Loucy (cell line): ENCODE results near the gene HDHD5.
"Not testable (repeated sequence)": the region's sequence is repeated elsewhere in the genome, so short reads cannot be mapped to it uniquely, and the experiment has no call there.

Experiments used
- H2AFZ ChIP-seq: fragments of 200-600 bp; sonication (generic); 2 replicates; pipeline ENCODE4 v1.6.0; 2016; ENCODE audit warnings: antibody characterized with exemption, mild to moderate bottlenecking, low read length, moderate library complexity
- H3F3A ChIP-seq: fragments of 200-600 bp; 2 replicates; pipeline ENCODE4 v1.6.0; 2016; ENCODE audit warnings: antibody characterized with exemption, low read depth, mild to moderate bottlenecking
- H3K27me3 ChIP-seq: fragments of 200-600 bp; sonication (generic); 2 replicates; pipeline ENCODE4 v1.6.1; 2014; ENCODE audit warnings: low read length, mild to moderate bottlenecking; ENCODE audit not compliant: insufficient read depth, poor library complexity, severe bottlenecking
- H3K36me3 ChIP-seq: fragments of 200-600 bp; sonication (generic); 2 replicates; pipeline ENCODE4 v1.6.1; 2016; ENCODE audit warnings: low read length; ENCODE audit not compliant: insufficient read depth
- H3K4me1 ChIP-seq: fragments of 200-600 bp; sonication (generic); 2 replicates; pipeline ENCODE4 v1.5.1; 2014; ENCODE audit warnings: low read length, mild to moderate bottlenecking; ENCODE audit not compliant: insufficient read depth, poor library complexity, severe bottlenecking
- H3K4me2 ChIP-seq: fragments of 200-600 bp; sonication (generic); 2 replicates; pipeline ENCODE4 v1.6.0; 2014; ENCODE audit warnings: antibody characterized with exemption, low read length, low read depth, mild to moderate bottlenecking; ENCODE audit not compliant: poor library complexity, severe bottlenecking
- H3K4me3 ChIP-seq: fragments of 200-600 bp; sonication (generic); 2 replicates; pipeline ENCODE4 v1.5.1; 2014; ENCODE audit warnings: low read length, mild to moderate bottlenecking, mixed read lengths; ENCODE audit not compliant: poor library complexity, severe bottlenecking
- H3K79me2 ChIP-seq: fragments of 200-600 bp; sonication (generic); 2 replicates; pipeline ENCODE4 v1.6.1; 2014; ENCODE audit warnings: low read length; ENCODE audit not compliant: insufficient read depth
- H3K9ac ChIP-seq: fragments of 200-600 bp; sonication (generic); 2 replicates; pipeline ENCODE4 v1.6.0; 2014; ENCODE audit warnings: mild to moderate bottlenecking, low read depth, low read length, moderate library complexity; ENCODE audit not compliant: poor library complexity, severe bottlenecking
- H3K9me2 ChIP-seq: fragments of 200-600 bp; sonication (generic); replicated peaks from 2 replicates; pipeline ENCODE4 v1.6.1; 2016; ENCODE audit warnings: low read depth, low read length, mixed read lengths
- H3K9me3 ChIP-seq: fragments of 200-600 bp; sonication (generic); 2 replicates; pipeline ENCODE4 v1.6.1; 2014; ENCODE audit warnings: mild to moderate bottlenecking, antibody characterized with exemption, low read length, low read depth; ENCODE audit not compliant: insufficient read depth
- H4K20me1 ChIP-seq: fragments of 200-600 bp; sonication (generic); 2 replicates; pipeline ENCODE4 v1.6.0; 2014; ENCODE audit warnings: antibody characterized with exemption, low read length, mild to moderate bottlenecking; ENCODE audit not compliant: insufficient read depth, poor library complexity, severe bottlenecking
- CTCF ChIP-seq: fragments of 200-600 bp; sonication (generic); conservative IDR thresholded peaks from 2 replicates; pipeline ENCODE4 v1.5.1; 2014; ENCODE audit warnings: mild to moderate bottlenecking, antibody characterized with exemption, low read length
- EZH2phosphoT487 ChIP-seq: fragments of 200-600 bp; IDR thresholded peaks from 2 replicates; pipeline ENCODE4 v1.6.1; 2018; ENCODE audit warnings: antibody characterized with exemption, mild to moderate bottlenecking, moderate library complexity, borderline replicate concordance

Gene HDHD5

GRCh38 chr22:17152340-17152739 lies 6.7 kb downstream of the HDHD5 start:
- no peaks in the 10 kb centered on the region for H3K9me2 ChIP-seq
- H3K27me3 ChIP-seq, result no peaks in the 10 kb centered on the region
- no peak overlapping the region for H2AFZ ChIP-seq
- H3K4me2 ChIP-seq, result peak overlapping the region; percentile 64
- peaks cover 21% of the 10 kb centered on the region; the same call in 1 of the 2 replicates for H3K36me3 ChIP-seq
- no peak for TF ChIP-seq CTCF
- no peak for TF ChIP-seq EZH2phosphoT487
- no peak overlapping the region for H3K4me3 ChIP-seq
- H4K20me1 ChIP-seq, result peaks cover 54% of the 10 kb centered on the region
- no peaks in the 10 kb centered on the region for H3K9me3 ChIP-seq
- H3K9ac ChIP-seq, result no peak overlapping the region
- H3F3A ChIP-seq, result no peaks in the 10 kb centered on the region
- peaks cover 41% of the 10 kb centered on the region for H3K4me1 ChIP-seq
- peaks cover 98% of the 10 kb centered on the region for H3K79me2 ChIP-seq

- H2AFZ ChIP-seq, result no peak overlapping the region
- H3F3A ChIP-seq, result no peaks in the 10 kb centered on the region
- H3K36me3 ChIP-seq, result peaks cover 42% of the 10 kb centered on the region; the same call in 1 of the 2 replicates
- H3K27me3 ChIP-seq, result no peaks in the 10 kb centered on the region
- H3K9me3 ChIP-seq, result no peaks in the 10 kb centered on the region
- no peak overlapping the region for H3K4me2 ChIP-seq
- no peak overlapping the region for H3K9ac ChIP-seq
- H4K20me1 ChIP-seq, result peaks cover 38% of the 10 kb centered on the region
- H3K9me2 ChIP-seq, result no peaks in the 10 kb centered on the region
- H3K4me3 ChIP-seq, result no peak overlapping the region
- H3K4me1 ChIP-seq, result peaks cover 24% of the 10 kb centered on the region
- TF ChIP-seq EZH2phosphoT487, result no peak
- peaks cover 70% of the 10 kb centered on the region for H3K79me2 ChIP-seq
These were observed 9.8 kb downstream of the HDHD5 start for GRCh38 chr22:17149076-17149815.

- Histone ChIP-seq H3K79me2 (peaks cover 52% of the 10 kb centered on the region), H3K4me1 (peaks cover 11% of the 10 kb centered on the region), H3K36me3 (peaks cover 60% of the 10 kb centered on the region; the same call in 1 of the 2 replicates), H4K20me1 (peaks cover 25% of the 10 kb centered on the region)
- not testable (repeated sequence) for H3K9ac ChIP-seq, H3F3A ChIP-seq, H3K9me2 ChIP-seq, H3K27me3 ChIP-seq, H3K9me3 ChIP-seq, H3K4me2 ChIP-seq, H2AFZ ChIP-seq, H3K4me3 ChIP-seq
These were observed 11.6 kb downstream of the HDHD5 start for GRCh38 chr22:17147458-17147857.

- H3K36me3 ChIP-seq, result peaks cover 83% of the 10 kb centered on the region; the same call in 1 of the 2 replicates
- H3K79me2 ChIP-seq, result peaks cover 29% of the 10 kb centered on the region; the same call in 1 of the 2 replicates
- H3K9me3 ChIP-seq, result no peaks in the 10 kb centered on the region
- no peaks in the 10 kb centered on the region for H3F3A ChIP-seq
- TF ChIP-seq EZH2phosphoT487, result no peak
- no peak for TF ChIP-seq CTCF
- H3K4me1 ChIP-seq, result no peaks in the 10 kb centered on the region
- no peaks in the 10 kb centered on the region for H3K27me3 ChIP-seq
- no peaks in the 10 kb centered on the region for H3K9me2 ChIP-seq
- H3K9ac ChIP-seq, result no peak overlapping the region
- H4K20me1 ChIP-seq, result peaks cover 8% of the 10 kb centered on the region
- H2AFZ ChIP-seq, result no peak overlapping the region
- no peak overlapping the region for H3K4me3 ChIP-seq
- no peak overlapping the region for H3K4me2 ChIP-seq
These were observed 13.9 kb downstream of the HDHD5 start for GRCh38 chr22:17145021-17145680.
